ENCODE data around the gene CFAP161. TPM values are rescaled to one million over a fixed set of nuclear protein-coding genes. Genes with fewer than 3 reads are reported as not detected.

Gene CFAP161
- total RNA-seq = not detected in 2 replicates

DNA sequence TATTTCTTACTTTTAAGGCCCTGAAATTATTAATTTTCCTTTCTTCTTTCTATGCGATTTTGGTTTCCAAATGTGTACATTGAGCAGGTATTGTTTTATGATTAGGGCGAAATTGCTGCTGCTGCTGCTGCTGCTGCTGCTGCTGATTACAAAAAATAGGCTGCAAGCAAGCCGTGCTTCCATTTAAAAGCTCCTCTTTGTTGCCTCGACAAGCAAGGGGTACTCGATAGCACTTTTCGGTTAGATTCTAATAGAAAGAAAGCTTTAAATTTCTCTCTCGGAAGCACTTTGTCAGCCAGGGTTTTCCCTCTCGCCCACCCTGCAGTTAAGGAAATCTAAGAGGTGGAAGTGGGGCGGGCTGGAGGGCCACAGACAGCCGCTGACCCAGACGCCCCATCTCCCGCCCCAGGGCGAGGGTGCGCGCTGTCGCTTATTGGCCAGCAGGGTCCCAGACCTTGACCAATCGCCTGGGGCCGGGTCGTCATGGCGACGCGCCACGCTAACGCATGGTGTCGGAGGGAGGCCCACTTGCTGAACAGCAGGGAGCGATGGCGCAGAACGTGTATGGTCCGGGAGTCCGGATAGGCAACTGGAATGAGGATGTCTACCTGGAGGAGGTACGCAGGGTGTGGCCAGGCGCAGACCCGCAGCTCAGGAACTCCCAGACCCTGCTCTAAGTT, at the start of gene CFAP161:
CFAP161 (plus strand) TSS at position 489 of the 680 bp plus-strand sequence; CDS start at position 549, 60 bp downstream.

DNA sequence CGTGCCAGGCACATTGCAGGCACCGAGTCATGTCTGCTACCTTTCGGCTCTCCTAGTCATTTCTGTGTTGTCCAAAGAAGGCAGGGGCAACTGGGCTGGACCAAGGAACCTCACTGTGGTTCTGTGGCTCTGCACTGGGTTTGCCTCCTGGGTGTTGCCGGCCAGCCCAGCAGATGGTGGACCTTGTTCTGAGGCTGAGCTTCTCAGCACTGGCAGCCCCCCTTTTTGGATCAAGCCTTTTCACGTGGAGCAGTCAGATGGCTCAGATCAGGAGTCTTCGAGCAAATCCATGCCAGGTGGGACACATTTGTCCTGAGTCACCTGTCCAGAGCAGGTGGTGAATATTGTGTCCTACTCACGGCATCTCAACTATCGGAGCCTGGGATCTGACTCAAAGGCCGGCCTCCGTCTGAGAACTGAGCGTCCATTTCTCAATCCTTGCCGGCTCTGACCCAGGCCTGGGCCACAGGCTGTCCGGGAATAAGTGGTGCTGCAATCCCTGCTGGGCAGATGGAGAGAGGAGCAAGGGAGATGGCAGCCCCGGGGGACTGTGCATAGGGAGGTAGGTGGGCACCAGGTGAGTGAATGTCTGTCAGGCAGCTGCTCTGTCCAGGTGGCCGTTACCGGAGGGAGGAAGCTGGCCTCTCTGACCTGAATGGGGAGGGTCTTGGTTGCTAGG, 62.6 kb downstream of the CFAP161 start, which contains the start of gene IL16:
IL16 (plus strand) TSS at position 304 of the 679 bp plus-strand sequence. CDS start 28,521 bp downstream, outside the sequence.

Other genes starting within 250 kb of the CFAP161 start
- gene MESD, start 144.5 kb upstream of the CFAP161 start, total RNA-seq = 21.0 and 21.8 TPM in 2 replicates
- 8.1 and 11.7 TPM in 2 replicates for gene TLNRD1, start 133.3 kb upstream of the CFAP161 start, total RNA-seq
- gene IL16, start 62.6 kb downstream of the CFAP161 start, total RNA-seq = under 0.01 and 0.18 TPM in 2 replicates
- 12.1 and 16.8 TPM in 2 replicates for gene STARD5, start 189.9 kb downstream of the CFAP161 start, total RNA-seq
- not detected in 2 replicates for gene TMC3, start 239.9 kb downstream of the CFAP161 start, total RNA-seq

All from myometrial cell (primary cell).